GM18909 (cell line): Measurements from ENCODE around the gene PRR27.
"Not testable (repeated sequence)": the region's sequence is repeated elsewhere in the genome, so short reads cannot be mapped to it uniquely, and the experiment has no call there.

Experiments used
- ATAC-seq: cut with Tn5 transposase; IDR thresholded peaks from one replicate; pipeline ENCODE4 v1.9.1; 2021; ENCODE audit warnings: mild to moderate bottlenecking; ENCODE audit not compliant: unreplicated experiment, poor library complexity

Gene PRR27

DNA sequence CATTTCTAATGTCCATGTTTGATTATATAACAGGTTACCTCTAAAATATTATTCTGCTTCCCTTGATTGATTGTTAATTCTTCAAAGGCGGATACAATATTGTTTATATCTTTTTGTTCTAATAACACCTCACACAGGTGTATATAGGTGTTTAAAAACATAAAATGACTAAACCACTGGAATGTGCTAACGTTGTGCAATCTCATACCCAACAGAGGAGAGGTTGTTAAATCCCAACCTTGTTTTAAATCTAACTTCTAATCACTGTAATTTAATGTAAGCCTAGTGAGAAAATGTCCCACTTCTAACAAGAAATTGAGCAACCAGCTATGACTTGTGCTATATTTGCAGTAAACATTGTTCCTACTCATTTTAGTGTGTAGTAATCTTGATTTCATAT, 42.8 kb downstream of the PRR27 start:
- no peak for ATAC-seq

- ATAC-seq = no peak
These were observed 43.8 kb downstream of the PRR27 start for GRCh38 chr4:70197842-70198241.

DNA sequence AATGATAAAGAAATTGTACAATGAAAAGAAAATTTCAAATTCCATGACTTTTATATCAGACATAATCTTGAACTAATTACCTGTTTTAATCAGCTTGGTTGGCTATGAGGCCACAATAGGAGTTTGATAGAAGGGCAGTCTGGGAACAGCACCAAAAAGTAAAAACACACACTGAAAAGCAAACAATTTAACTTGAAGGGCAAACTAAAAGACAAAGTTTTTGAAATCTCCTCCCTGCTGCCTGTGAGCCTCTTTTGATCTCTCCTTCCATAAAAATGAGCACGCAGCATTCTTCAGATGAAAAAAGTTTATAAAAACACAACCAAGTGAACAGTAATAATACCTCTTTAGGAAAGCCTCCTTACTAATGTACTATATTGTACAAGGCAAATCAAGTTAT, 49.6 kb downstream of the PRR27 start:
- no peak for ATAC-seq

GRCh38 chr4:70212752-70213151, 58.7 kb downstream of the PRR27 start:
- ATAC-seq = not testable (repeated sequence)
